Stimulated activated naive CD4-positive, alpha-beta T cell treated with Interleukin-2 at 50 U/mL for 16 hours (primary cell): ENCODE data around the gene BRAF.
"Not testable (repeated sequence)": the region's sequence is repeated elsewhere in the genome, so short reads cannot be mapped to it uniquely, and the experiment has no call there.

Experiments used
- DNase-seq: peaks from one replicate; lab custom pipeline; 2025; lab: John Stamatoyannopoulos, UW

BRAF gene

DNA sequence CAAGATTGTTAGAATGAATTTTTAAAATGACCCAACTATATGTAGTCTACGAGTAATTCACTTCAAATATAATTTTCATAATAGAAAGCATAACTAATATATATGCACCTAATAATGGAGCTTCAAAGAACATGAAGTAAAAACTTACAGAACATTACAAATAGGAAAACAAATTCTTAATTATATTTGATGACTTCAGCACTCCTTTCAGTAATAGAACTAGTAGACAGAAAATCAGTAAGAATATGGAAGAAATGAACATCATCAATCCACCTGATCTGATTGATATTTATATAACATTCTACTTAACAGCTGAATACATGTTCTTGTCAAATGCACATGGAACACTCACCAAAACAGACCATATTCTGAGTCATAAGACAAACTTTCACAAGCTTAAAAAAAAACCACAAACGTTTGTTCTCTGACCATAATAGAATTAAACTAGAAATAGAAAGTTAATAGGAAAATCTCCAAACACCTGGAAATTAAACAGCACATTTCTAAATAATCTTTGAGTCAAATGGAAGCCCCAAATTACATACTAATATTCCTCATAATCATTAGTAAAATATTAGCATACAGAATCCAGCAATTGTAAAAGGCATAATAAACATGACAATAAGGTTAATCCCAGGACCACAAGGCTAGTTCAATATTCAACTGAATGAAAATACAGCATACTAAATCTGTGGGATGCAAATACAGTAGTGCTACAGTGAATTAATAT lies 48.0 kb downstream of the BRAF start:
- DNase-seq, result no peak

DNA sequence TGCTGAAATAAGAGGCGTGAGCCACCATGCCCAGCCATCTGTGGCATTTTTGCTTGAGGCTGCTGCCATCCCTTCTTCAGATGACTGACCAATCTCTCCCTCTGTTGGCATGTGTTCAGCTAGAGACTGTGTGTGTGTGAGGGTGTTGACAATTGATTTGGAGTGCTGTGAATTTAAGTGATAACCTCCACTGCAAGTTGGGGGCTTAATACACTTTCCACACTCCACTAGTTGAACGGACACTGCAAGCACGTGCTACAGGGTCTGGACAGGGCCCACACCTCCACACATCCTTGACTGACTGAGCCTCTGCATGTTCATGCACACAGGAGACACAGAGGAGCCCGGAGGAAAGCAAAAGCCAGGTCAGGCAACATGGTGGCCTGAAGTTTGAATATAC lies 51.3 kb downstream of the BRAF start:
- no peak for DNase-seq

DNA sequence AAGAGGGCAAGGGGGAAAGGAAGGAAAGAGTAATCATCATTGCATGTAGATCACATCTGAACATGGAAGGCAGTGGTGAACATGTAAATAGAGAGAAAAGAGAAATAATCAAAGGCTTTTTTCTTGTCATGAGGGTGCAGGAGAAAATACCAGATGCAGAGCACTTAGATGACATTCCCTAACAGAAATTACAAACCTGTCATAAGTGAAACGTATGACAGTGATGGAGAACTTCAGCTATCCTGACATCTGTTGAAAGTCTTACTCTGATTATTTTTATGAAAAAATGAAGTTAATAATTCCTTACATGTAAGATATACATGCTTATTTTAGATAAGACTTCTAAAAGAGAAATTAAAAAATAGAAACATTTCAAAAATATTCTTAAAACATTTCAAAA lies 54.7 kb downstream of the BRAF start:
- no peak for DNase-seq

DNA sequence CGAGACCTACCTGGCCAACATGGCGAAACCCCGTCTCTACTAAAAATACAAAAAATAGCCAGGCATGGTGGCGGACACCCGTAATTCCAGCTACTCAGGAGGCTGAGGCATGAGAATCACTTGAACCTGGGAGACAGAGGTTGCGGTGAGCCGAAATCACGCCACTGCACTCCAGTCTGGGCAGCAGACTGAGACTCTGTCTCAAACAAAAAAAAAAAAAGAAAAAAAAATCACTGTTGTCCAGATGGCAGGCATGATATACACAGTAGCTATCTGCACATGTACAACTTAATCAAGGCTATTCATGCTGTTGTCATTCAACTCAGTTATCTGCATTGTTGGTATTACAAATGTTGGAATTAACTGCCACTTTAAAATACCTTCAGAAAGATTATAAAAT lies 55.3 kb downstream of the BRAF start:
- no peak for DNase-seq

DNA sequence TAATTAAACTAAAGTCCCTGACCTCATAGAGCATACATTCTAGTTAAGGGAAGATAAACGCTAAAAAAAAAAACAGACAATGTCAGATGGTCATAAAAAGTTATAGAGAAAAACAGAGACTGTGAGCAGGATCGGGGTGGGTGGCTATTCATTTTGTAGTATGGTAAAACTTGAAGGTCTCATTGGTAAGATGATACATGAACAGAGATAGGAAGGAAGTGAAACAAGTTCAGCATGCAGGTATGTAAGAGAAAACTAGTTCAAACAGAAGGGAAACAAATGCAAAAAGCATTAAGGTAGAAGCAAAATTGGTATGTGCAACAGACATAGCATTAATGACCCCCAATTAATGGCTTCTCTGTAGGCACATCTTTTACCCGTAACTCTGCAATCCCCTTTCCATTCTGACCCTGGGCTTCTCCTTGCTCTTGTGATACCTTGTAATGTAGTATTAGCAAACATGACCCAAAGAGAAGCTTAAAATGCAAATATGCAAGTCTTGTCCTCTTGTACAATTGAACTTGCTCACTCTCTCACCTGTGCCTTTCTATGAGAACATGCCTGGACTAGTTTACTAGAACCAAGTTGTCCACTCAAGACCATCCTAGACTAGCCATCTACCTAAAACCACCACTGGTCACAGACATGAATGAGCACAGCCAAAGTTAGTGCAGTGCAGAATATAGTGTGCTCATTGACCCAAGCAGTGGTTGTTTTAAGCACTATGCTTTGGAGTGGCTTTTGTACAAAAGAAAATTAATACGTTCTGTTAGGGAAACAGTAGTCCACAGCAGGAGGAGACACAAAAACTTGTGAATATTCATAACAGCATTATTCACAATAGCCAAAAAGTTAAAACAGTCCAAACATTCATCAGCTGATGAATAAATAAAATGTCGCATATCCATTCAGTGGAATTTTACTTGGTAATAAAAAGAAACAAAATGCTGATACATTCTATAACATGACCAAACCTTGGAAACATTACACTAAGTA lies 57.0 kb downstream of the BRAF start:
- DNase-seq, result no peak

DNA sequence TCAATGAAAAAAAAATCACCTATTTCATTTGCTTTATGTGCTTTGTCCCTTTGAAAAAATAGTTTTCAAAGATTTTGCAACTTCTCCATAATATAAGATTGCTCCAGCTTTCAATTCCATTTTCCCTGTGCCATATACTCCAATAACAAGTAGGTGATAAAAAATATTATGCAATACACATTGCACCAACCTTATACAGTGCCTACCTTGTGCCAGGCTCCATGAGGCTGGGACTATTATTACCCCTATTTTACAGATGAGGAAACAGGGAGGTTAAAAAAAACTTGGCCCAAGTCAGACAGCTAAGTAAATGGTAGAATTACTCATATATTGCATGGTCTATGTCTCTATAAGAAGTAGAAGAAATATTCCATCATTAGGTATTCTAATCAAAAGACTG lies 57.8 kb downstream of the BRAF start:
- DNase-seq, result no peak

DNA sequence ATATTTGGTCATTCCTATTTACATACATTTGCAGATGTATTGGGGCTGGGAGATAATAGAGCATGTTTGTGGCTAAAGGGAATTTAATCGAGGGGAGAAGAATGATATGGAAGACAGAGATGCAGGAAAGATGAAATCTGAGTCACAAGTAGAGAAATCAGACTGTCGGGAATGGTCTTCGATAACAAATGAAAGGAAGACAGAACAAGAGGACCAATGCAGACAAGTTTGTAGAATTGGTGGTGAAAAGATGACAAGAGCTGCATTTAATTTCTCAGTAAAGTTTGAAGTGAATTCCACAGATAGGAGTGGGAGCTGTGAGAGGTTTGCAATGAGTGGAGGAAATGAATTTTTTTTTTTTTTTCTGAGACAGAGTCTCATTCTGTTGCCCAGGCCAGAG lies 60.0 kb downstream of the BRAF start:
- DNase-seq, result no peak

DNA sequence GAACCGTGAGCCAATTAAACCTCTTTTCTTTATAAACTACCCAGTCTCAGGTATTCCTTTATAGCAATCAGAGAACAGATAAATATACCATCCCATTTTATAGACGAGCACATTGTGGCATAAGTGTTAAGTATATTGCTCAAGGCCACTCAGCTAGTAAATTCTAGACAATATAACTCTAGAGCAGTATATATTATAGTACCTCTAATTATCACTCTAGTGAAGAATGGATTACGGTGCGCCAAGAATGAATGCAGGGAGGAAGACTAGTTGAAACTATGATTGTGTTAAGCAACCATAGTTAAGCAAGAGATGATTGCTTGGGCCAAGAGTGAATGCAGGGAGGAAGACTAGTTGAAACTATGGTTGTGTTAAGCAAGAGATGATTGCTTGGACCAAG lies 60.9 kb downstream of the BRAF start:
- no peak for DNase-seq

DNA sequence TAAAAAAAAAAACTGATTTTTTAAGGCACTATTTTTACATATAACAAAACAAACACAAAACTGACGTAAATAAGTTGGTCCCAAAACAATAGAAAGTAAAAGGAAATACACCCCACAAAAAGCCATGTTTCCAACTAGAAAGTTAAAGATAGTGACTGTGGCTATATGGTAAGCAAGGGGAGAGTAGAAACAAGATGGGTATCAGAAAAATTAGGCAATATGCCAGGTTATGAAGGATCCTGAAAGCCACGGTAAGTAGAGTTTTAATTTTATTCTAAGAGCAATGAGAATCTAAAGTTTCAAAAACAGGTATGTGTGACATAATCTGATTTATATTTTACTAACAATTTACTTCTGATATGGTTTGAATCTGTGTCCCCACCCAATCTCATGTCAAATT lies 61.5 kb downstream of the BRAF start:
- DNase-seq, result no peak

DNA sequence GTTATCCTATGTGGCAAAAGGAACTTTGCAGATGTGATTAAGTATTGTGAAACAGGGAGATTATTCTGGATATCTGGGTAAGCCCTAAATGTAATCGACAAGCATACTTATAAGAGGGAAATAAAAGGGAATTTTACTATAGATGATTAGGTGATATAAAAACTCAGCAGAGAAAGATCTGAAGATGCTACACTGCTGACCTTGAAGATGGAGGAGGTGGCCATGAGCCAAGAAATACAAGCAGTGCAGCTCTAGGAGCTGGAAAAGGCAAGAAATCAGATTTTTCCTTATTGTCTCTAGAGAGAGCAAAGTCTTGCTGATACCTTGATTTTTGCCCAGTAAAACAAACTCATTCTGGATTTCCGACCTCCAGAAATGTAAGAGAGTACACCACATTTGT lies 67.7 kb downstream of the BRAF start:
- DNase-seq, result no peak

DNA sequence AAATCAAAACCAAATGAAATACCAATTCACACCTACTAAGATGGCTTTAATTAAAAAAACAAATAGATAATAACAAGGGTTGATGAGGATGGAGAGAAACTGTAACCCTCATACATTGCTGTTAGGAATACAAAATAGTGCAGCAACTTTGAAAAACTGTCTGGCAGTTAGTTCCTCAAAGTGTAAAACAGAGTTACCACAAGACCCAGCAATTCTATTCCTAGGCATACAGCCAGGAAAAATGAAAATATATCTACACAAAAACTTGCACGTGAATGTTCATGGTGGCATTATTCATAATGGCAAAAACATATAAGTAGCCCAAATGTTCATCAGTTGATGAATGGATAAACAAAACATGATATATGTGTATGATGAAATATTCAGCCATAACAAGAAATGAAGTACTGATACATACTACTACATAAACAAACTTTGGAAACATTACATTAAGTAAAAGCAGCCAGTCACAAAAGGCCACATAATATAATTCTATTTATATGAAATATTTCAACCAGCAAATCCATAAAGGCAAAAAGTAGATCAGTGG lies 83.5 kb downstream of the BRAF start:
- DNase-seq, result no peak

DNA sequence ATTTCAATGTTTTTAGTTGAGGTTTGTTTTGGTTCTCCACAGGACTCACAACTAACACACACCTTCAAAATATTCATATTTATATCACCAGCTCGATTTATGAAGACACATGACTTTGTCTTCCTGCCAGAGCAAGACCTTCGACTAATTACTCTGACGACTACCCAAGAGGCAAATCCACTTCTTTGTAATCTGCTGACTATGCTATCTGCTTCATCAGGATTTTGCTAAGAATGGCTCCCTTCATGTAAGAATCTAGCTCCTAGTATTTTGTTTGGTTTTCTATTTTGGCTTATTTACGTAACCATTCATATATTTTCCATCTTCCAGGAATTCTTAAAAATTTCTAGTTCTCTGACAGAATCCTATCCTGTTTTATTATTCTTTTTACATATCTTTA lies 93.0 kb downstream of the BRAF start:
- no peak for DNase-seq

DNA sequence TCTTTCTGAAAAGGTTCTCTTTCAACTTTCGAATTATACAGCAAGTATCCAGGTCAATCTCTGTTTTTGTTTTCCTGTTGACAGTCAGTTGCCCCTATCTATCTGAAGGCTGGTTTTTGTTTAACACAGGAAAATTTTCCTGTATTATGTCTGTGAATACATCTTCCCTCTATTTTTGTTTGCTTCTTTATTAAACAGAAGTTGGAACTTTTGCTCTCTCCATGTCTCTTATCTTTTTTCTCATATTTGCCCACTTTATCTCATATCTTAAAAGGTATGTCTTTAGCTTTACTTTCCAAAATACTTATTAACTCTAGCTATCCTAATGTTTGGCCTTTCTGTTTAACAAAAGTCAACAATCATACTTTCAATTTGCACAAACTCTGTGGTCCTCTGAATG lies 95.0 kb downstream of the BRAF start:
- no peak for DNase-seq

DNA sequence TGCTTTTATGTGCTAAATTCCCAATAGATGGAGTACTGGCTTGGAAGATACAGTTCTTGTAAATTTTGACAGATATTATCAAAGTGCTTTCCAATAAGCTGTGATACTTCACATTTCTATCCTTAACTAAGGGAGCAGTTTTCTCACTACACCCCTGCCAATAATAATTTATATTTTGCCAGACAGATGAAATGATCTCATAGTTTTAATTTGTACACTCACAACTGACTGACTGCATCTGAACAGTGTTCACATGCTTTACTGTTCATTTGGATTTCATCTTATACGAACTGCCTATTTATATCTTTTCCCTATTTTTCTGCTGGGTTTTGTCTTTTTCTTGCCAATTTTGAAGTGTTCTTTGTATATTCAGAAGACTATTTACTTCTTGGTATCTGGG lies 96.0 kb downstream of the BRAF start:
- no peak for DNase-seq

DNA sequence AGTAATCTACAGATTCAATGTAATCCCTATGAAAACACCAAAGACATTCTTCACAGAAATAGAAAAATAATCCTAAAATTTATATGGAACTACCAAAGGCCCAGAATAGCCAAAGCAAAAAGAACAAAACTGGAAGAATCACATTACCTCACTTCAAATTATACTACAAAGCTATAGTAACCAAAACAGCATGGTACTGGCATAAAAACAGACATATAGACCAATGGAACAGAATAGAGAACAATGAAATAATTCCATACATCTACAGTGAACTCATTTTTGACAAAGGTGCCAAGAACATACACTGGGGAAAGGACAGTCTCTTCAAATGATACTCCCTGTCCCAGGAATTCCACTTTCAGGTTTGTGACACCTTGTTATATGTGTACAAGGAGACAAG lies 107.3 kb downstream of the BRAF start:
- not testable (repeated sequence) for DNase-seq

DNA sequence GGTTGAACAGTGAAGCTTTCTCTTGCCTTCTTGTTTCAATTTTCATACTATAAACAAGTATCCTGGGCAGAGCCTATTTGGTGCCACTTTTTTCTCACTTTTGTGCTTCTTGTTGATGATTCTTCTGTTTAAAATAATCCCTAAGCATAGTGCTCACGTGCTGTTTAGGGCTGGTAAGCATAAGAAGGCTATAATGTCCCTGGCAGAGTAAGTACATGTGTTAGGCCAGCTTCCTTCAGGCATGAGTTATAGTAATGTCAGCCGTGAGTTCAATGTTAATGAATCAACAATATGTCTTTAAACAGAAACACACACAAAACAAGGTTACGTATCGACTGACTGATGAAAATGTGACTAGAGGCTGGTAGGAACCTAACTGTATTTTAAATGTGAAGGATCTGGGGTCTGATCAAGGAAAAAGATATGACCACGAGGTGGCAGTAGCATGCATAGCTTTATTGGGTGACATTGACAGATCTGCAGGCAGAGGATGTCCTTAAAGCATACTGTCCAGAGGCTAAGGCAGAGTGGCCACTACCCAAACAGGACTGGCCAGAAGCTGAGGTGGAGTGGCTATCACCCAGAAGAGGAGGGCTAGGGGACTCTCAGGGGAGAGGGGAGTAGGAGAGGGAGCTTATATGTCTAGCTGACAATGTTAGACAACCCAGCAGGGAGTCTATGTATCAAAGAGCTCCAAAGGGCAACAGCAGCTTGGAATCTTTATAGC lies 113.7 kb downstream of the BRAF start:
- DNase-seq, result peak; percentile 25

DNA sequence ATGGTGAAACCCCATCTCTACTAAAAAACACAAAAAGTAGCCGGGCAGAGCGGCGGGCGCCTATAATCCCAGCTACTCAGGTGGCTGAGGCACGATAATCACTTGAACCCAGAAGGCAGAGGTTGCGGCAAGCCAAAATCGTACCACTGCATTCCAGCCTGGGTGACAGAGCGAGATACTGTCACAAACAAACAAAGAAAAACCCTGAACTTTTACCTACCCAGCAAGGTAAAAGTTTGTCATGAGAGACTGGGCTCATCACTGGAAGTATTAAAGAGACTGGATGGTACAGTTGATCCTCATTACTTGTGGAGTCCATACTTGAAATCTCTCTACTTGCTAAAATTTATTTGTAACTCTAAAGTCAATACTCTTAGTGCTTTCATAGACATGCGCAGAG lies 114.3 kb downstream of the BRAF start:
- DNase-seq, result no peak

DNA sequence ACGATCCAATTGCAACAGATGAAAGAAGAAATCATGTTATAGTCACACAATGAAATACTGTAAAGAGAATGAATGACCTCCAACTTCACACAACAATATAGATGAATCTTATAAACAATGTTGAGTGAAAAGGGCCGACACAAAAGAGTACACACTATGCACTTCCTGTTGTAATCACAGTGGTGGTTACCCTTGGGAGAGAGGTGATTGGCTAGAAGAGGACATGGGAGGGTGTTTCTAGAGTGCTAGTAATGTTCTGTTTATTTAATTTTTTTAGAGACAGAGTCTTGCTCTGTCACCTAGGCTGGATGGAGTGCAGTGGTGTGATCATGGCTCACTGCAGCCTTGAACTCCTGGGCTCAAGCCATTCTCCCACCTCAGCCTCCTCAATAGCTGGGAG lies 145.8 kb downstream of the BRAF start:
- no peak for DNase-seq

DNA sequence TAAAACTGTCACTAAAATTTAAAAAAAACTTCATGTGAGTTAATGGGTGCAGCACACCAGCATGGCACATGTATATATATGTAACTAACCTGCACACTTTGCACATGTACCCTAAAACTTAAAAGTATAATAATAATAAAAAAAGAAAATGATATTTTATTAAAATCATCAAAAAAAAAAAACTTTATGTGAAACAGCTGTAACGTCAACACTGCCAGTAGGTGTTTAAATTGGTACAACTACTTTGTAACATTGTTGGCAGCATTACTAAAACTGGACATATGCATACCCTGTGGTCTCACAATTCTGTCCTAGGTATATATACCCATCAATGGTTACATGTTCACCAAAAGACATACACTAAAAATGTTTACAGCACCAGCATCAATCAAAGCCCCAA lies 146.2 kb downstream of the BRAF start:
- no peak for DNase-seq

DNA sequence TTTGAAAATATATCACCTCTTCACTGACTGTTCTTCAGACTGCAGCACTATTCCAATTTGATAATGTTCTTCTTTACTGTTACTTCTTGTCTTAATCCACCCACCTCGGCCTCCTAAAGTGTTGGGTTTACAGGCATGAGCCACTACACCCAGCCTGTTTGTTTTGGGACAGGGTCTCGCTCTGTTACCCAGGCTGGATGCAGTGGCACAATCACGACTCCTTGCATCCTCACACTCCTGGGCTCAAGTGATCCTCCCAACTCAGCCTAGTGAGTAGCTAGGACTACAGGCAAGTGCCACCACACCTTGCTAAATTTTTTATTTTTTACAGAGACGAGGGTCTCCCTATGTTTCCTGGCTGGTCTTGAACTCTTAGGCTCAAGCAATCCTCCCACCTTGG lies 150.4 kb downstream of the BRAF start:
- DNase-seq, result no peak

DNA sequence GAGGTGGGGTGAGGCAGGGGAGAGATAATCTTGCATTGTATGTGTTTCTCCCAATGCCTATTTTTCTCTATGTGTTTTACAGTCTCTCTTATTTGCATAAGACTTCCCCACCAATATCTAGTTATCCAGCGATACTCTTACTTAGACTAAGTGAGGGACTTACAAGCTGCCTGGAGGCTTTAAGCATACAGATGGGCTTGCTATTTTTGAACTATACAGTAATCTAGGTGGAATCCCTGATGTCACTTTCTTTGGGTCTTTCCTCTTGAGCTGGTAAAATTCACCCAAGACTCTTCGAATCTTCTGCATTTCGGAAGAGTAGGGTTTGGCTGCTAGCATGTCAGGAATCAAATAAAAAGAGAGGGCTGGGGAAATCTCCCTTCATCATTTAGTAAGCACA lies 151.6 kb downstream of the BRAF start:
- no peak for DNase-seq

DNA sequence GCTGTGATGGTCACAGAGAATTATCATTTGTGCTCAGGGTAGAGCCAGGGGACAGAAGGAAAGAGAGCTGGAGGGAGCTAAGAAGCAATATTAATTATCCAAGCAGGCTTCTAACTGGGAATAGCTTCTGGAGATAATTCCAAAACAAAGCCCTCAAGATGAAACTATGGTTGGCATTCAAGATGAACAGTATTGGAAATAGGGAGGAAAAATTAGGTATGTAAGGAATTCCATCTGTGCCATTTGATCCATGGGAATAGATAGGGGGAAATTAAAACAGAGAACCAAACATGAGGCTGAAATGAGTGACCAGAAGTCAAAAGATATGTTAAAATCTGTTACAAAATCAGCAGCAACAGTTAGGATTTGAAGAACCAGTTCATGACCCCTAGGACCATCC lies 152.9 kb downstream of the BRAF start:
- DNase-seq, result no peak
